ENCODE data around the gene HMOX2. TPM values are rescaled to one million over a fixed set of nuclear protein-coding genes. Genes with fewer than 3 reads are reported as not detected.
A peak's percentile ranks its signal among the peaks of the same experiment; 100 is the strongest.

The HMOX2 gene
- total and polyA plus RNA-seq, 4 donors: 37.6 to 57.8 (median 51.3) TPM

DNA sequence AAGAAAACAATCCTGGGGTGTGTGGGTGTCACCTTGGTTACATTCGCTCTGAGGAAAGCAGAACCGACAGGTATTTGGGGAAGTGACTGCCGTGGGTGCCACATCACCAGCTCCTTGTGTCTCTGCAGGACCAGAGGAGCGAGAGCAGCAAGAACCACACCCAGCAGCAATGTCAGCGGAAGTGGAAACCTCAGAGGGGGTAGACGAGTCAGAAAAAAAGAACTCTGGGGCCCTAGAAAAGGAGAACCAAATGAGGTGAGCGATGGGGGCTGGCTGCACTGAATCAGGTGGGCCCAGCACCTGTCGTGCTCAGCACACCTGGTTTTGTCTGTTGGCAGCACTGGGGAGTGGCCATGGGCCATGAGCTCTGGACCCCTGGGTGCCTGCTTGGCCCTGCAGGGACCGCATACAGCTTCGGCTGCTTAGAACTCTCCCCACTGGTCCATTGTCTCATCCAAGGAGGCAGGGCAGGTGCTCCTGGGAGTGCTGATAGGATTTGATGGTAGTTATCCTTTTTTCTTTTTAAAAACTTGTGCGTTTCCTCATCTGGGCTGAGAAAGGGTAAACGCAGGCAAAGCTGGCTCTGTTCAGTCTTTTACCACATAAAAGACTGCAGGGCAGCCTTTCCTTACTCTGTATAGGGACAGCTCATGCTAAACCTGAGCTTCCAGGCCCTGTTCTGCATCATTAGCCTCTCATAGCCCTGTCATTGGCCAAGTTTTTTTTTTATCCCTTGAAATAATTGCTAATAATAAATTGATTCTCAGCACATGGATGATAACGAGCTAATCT is 29.4 kb downstream of the HMOX2 start:
- ATAC-seq (ENCODE audit: insufficient read depth, low FRiP score) (no peak), DNase-seq (no peak)
- H3K9me3 ChIP-seq (ENCODE audit: control insufficient read depth in 4 of 4, insufficient read depth in 3 of 4, low read length in 3 of 4): no peaks in the 10 kb centered on the region
- H3K27me3 ChIP-seq (ENCODE audit: control insufficient read depth in 3 of 3, insufficient read depth in 3 of 3, low read length in 2 of 3): no peaks in the 10 kb centered on the region
- TF ChIP-seq, protein P1, sequence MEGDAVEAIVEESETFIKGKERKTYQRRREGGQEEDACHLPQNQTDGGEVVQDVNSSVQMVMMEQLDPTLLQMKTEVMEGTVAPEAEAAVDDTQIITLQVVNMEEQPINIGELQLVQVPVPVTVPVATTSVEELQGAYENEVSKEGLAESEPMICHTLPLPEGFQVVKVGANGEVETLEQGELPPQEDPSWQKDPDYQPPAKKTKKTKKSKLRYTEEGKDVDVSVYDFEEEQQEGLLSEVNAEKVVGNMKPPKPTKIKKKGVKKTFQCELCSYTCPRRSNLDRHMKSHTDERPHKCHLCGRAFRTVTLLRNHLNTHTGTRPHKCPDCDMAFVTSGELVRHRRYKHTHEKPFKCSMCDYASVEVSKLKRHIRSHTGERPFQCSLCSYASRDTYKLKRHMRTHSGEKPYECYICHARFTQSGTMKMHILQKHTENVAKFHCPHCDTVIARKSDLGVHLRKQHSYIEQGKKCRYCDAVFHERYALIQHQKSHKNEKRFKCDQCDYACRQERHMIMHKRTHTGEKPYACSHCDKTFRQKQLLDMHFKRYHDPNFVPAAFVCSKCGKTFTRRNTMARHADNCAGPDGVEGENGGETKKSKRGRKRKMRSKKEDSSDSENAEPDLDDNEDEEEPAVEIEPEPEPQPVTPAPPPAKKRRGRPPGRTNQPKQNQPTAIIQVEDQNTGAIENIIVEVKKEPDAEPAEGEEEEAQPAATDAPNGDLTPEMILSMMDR (IDR thresholded peaks at IDR 0.05; ENCODE audit: control extremely low read depth, extremely low read depth): no peak
- H3K4me1 ChIP-seq (ENCODE audit: control insufficient read depth in 5 of 5, insufficient read depth in 5 of 5, low read length in 5 of 5): peaks cover 0 to 11% (median 5%) of the 10 kb centered on the region in 5 donors
- 39 to 67% methylated on average over 13 of the region's 13 CpGs for WGBS, 2 donors
- no peak overlapping the region for H3K9ac ChIP-seq (ENCODE audit: insufficient read depth in 1 of 2, low read length in 2 of 2)
- peaks cover 14 to 33% (median 17%) of the 10 kb centered on the region in 4 donors for H3K36me3 ChIP-seq (ENCODE audit: control insufficient read depth in 4 of 4, insufficient read depth in 4 of 4, low read length in 4 of 4)
- H3K27ac ChIP-seq (ENCODE audit: low read depth in 1 of 2, low read length in 1 of 2): peak overlapping the region in 1 of 2 donors; percentile 64
- H3K4me3 ChIP-seq: no peak overlapping the region

DNA sequence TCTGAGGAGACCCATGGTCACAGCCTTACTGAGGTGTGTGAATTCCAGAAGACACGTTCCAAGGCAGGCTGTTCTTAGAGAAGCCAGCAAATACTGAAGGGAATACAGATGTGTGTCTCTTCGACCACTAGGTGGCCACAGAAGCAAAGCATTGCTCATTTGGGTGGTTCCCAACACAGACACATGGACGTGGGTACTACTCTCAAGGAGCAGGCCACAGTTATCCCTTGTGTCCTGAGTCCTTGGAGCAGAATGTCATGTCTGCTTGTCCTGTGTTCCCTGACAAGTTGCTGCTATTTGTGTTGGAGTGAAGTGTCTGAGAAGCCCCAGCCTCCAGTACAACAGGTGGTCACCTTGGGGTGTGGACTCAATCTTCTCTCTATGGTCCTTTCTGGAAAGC is 30.3 kb downstream of the HMOX2 start:
- Histone ChIP-seq H3K27me3 (ENCODE audit: control insufficient read depth in 3 of 3, insufficient read depth in 3 of 3, low read length in 2 of 3) (no peaks in the 10 kb centered on the region), H3K36me3 (ENCODE audit: control insufficient read depth in 4 of 4, insufficient read depth in 4 of 4, low read length in 4 of 4) (peaks cover 14 to 40% (median 17%) of the 10 kb centered on the region in 4 donors), H3K9me3 (ENCODE audit: control insufficient read depth in 4 of 4, insufficient read depth in 3 of 4, low read length in 3 of 4) (no peaks in the 10 kb centered on the region), H3K4me3 (no peak overlapping the region), H3K9ac (ENCODE audit: insufficient read depth in 1 of 2, low read length in 2 of 2) (no peak overlapping the region), H3K4me1 (ENCODE audit: control insufficient read depth in 5 of 5, insufficient read depth in 5 of 5, low read length in 5 of 5) (peaks cover 0 to 4% (median 0%) of the 10 kb centered on the region in 5 donors), H3K27ac (ENCODE audit: low read depth in 1 of 2, low read length in 1 of 2) (no peak overlapping the region)
- WGBS, 2 donors: 2 to 3% methylated on average over 3 of the region's 3 CpGs
- TF ChIP-seq, protein P1 (IDR thresholded peaks at IDR 0.05; ENCODE audit: control extremely low read depth, extremely low read depth): peak; percentile 69
- ATAC-seq (ENCODE audit: insufficient read depth, low FRiP score) (peak; percentile 83), DNase-seq (peak; percentile 62 to 86 (median 85))

DNA sequence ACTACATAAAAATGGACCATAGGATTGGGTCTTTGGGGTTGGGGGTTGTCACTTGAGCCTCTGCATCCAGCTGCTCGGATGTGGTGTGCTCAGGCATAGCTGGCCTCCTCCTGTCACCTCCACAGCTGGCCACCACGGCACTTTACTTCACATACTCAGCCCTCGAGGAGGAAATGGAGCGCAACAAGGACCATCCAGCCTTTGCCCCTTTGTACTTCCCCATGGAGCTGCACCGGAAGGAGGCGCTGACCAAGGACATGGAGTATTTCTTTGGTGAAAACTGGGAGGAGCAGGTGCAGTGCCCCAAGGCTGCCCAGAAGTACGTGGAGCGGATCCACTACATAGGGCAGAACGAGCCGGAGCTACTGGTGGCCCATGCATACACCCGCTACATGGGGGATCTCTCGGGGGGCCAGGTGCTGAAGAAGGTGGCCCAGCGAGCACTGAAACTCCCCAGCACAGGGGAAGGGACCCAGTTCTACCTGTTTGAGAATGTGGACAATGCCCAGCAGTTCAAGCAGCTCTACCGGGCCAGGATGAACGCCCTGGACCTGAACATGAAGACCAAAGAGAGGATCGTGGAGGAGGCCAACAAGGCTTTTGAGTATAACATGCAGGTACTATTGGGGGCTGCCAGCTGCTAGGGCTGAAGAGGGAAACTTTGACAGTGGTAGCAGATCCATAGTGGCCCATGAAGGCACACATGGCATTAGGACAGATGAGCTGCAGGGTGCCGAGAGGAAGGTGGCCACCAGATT is 31.6 kb downstream of the HMOX2 start:
- Histone ChIP-seq H3K4me3 (no peak overlapping the region), H3K9me3 (ENCODE audit: control insufficient read depth in 4 of 4, insufficient read depth in 3 of 4, low read length in 3 of 4) (no peaks in the 10 kb centered on the region), H3K27ac (ENCODE audit: low read depth in 1 of 2, low read length in 1 of 2) (no peak overlapping the region), H3K36me3 (ENCODE audit: control insufficient read depth in 4 of 4, insufficient read depth in 4 of 4, low read length in 4 of 4) (peaks cover 14 to 54% (median 22%) of the 10 kb centered on the region in 4 donors), H3K9ac (ENCODE audit: insufficient read depth in 1 of 2, low read length in 2 of 2) (no peak overlapping the region), H3K27me3 (ENCODE audit: control insufficient read depth in 3 of 3, insufficient read depth in 3 of 3, low read length in 2 of 3) (no peaks in the 10 kb centered on the region), H3K4me1 (ENCODE audit: control insufficient read depth in 5 of 5, insufficient read depth in 5 of 5, low read length in 5 of 5) (peaks cover 0 to 2% (median 0%) of the 10 kb centered on the region in 5 donors)
- TF ChIP-seq, protein P1 (IDR thresholded peaks at IDR 0.05; ENCODE audit: control extremely low read depth, extremely low read depth): no peak
- DNase-seq (no peak), ATAC-seq (ENCODE audit: insufficient read depth, low FRiP score) (no peak)
- WGBS, 2 donors: 91 to 93% methylated on average over 17 of the region's 17 CpGs
